HG03432 (cell line): ENCODE data around the gene H2BK1.

ENCODE experiments used
- ATAC-seq: cut with Tn5 transposase; IDR thresholded peaks from one replicate; pipeline ENCODE4 v1.9.1; 2021; ENCODE audit warnings: mild to moderate bottlenecking, moderate library complexity; ENCODE audit not compliant: unreplicated experiment

H2BK1 gene

GRCh38 chr7:151179946-151180345 lies 30.3 kb downstream of the H2BK1 start:
- ATAC-seq: no peak

GRCh38 chr7:151179287-151179860 lies 30.9 kb downstream of the H2BK1 start:
- ATAC-seq: no peak

- no peak for ATAC-seq
These were observed 31.5 kb downstream of the H2BK1 start for GRCh38 chr7:151178831-151179230.

- ATAC-seq: no peak
These were observed 32.1 kb downstream of the H2BK1 start for GRCh38 chr7:151178236-151178635.

GRCh38 chr7:151177310-151177709 lies 33.0 kb downstream of the H2BK1 start:
- ATAC-seq: no peak

GRCh38 chr7:151176401-151176800 lies 33.9 kb downstream of the H2BK1 start:
- no peak for ATAC-seq

GRCh38 chr7:151175793-151176311 lies 34.4 kb downstream of the H2BK1 start:
- no peak for ATAC-seq

GRCh38 chr7:151175047-151175792 lies 35.1 kb downstream of the H2BK1 start:
- no peak for ATAC-seq

- no peak for ATAC-seq
These were observed 35.8 kb downstream of the H2BK1 start for GRCh38 chr7:151174246-151175046.

GRCh38 chr7:151173386-151174245 lies 36.7 kb downstream of the H2BK1 start:
- no peak for ATAC-seq

GRCh38 chr7:151172273-151173141 lies 37.8 kb downstream of the H2BK1 start:
- peak; percentile 78 for ATAC-seq

- no peak for ATAC-seq
These were observed 41.5 kb downstream of the H2BK1 start for GRCh38 chr7:151168787-151169162.

GRCh38 chr7:151168003-151168786 lies 42.1 kb downstream of the H2BK1 start:
- ATAC-seq: peak; percentile 62

GRCh38 chr7:151167197-151167961 lies 42.9 kb downstream of the H2BK1 start, which contains the start of gene GBX1:
GBX1 (minus strand) TSS chr7:151167694; CDS start chr7:151167548, 146 bp downstream.
- ATAC-seq: no peak

- no peak for ATAC-seq
These were observed 43.6 kb downstream of the H2BK1 start for GRCh38 chr7:151166629-151167196.

GRCh38 chr7:151161757-151162156 lies 48.5 kb downstream of the H2BK1 start:
- ATAC-seq: no peak
